ENCODE results near the gene EBF3. TPM values are rescaled to one million over a fixed set of nuclear protein-coding genes. Genes with fewer than 3 reads are reported as not detected.

Gene EBF3
- total and polyA plus RNA-seq, 9 of the 15 experiments (the other 6 are each of a cell fraction or from before 2014, with no cell fraction given): not detected

- TF ChIP-seq MGA (IDR thresholded peaks at IDR 0.05) (no peak), L3MBTL2 (IDR thresholded peaks at IDR 0.05) (no peak), SFPQ (IDR thresholded peaks at IDR 0.05; ENCODE audit: low read depth, low read length) (no peak), ZBTB2 (IDR thresholded peaks at IDR 0.05) (no peak), SLC30A9 (CRISPR knock-in tag; IDR thresholded peaks at IDR 0.05) (no peak)
These were observed 130.6 kb downstream of the EBF3 start (continued) for GRCh38 chr10:129833468-129833950.
